Right forelimb (tissue), 1 donor: ENCODE results near the gene MYO15A.
"Not testable (repeated sequence)": the region's sequence is repeated elsewhere in the genome, so short reads cannot be mapped to it uniquely, and the experiment has no call there.

Experiments used
- DNase-seq: peaks from one replicate; pipeline ENCODE4 v3.0.0-alpha.2; 2018

The MYO15A gene

DNA sequence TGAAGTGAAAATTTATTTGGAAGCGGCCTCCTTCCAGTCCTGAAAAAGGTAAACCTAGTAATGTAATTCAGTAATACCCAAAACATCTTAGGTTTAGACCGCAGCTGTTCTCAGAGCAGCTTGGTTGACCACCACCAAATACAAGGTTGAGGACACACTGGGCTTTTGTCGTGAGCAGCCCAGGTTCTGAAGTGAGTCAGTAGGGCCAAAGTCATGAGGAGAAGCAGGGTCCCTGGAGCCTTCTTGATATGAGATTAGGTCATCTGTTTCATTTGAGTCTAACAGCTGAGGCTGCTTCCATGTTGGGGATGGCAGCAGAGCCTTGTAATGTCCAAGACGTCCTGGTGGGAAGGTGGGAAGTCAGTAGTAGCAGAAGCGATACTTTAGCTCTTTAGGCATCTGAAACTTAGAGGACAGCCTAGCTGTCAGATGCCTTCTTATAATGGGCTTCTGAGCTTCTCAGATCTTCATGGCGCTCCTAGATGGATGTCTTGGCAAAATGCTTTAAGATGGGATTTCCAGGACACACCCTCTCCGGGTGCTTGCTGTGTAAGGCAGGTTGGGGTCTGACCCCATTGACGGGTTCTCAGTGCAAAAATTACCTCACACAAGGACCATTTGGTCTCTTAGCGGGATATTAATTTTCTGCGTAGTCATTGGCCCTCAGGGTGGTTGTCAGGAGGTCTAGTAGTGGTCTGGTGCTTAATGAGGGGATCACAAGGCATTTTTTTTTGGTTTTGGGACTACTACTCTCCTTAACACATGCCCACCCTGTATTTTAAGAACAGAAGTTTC, 77.5 kb downstream of the MYO15A start:
- DNase-seq, result no peak

GRCh38 chr17:18186627-18186982, 78.0 kb downstream of the MYO15A start:
- DNase-seq, result no peak

GRCh38 chr17:18187226-18187625, 78.7 kb downstream of the MYO15A start:
- no peak for DNase-seq

GRCh38 chr17:18187821-18188761, 79.5 kb downstream of the MYO15A start:
- no peak for DNase-seq

GRCh38 chr17:18190628-18191235, 82.2 kb downstream of the MYO15A start:
- DNase-seq, result no peak

- no peak for DNase-seq
Measured at GRCh38 chr17:18191236-18191667, 82.7 kb downstream of the MYO15A start.

DNA sequence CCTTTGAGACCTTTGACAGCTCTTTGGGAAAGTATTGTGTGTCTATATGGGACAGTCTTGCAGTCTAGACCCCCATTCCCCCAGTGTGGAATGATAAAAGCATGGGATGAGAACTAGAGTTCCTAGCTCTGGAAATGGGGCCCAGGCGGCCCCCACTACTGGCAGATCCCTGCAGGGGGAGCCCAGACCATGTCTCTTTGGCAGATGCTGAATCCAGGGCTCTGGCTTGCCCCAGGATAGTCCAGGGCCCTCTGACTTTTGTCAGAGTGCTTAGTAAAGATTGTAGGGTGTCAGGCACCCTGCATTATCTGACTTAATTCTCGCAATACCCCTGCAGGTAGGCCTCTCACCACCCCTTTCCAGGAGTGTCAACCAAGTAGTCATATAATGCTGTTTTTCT, 83.4 kb downstream of the MYO15A start:
- DNase-seq, result no peak

GRCh38 chr17:18194394-18194793, 85.8 kb downstream of the MYO15A start:
- no peak for DNase-seq

DNA sequence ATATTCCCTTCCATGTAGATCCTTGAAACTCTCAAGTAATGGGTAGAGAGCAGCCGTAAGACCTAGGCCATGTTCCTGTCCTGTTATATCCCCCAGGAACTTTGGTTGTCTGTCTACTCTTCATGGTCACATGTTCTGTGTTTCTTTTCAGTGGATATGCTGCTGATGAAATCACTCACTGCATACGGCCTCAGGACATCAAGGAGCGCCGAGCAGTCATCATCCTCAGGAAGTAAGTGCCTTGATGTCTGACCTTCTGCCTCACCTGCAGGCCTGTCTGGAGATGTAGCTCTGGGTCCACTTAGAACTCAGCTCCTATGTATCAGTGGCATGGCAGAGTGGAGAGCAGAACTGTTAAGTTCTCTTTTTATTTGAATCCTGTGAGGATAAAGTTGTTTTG, 86.2 kb downstream of the MYO15A start:
- DNase-seq, result no peak

DNA sequence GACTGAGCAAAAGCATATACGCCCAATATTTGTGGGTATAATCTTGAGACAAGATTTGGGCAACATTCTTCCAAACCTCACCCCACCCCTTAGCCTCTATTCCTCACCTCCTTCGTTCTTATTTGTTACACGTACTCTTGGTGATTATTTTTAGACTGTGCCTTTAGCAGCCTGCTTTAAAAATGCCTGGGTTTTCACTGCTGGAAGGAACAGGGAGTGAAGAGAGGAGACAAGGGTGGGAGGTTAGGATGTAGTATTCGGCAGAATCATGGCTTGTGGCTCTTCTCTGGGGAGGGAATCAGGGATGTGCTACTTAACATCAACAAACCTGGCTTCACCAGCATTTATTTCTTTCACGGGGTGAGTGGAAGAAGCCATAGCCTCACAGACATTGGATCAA, 86.7 kb downstream of the MYO15A start:
- DNase-seq, result no peak

- no peak for DNase-seq
Measured at GRCh38 chr17:18197535-18198194, 89.1 kb downstream of the MYO15A start.

GRCh38 chr17:18198530-18198929, 90.0 kb downstream of the MYO15A start:
- DNase-seq, result no peak

- DNase-seq, result no peak
Measured at GRCh38 chr17:18201108-18201507, 92.6 kb downstream of the MYO15A start.

DNA sequence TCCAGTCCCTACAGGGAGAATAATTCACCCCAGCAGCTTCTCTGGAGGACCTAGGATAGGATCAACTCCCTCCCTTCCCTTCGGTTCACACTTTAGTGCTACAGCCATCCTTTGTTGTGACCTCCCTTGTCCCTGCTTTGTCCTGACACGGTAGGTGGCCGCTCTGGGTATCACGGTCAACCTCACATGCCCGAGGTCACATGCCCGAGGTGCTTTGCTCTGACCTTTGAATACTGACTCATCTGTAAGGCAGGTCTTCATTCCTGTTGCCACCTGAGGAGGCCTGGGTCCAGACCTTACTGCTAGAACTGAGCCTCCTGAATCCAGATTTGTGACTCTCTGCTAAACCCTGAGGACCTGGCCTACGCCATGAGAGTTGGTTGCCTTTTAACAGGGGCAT, 94.8 kb downstream of the MYO15A start:
- DNase-seq, result no peak

- DNase-seq, result no peak
Measured at GRCh38 chr17:18205861-18206260, 97.3 kb downstream of the MYO15A start.

- DNase-seq, result no peak
Measured at GRCh38 chr17:18206962-18207361, 98.4 kb downstream of the MYO15A start.

DNA sequence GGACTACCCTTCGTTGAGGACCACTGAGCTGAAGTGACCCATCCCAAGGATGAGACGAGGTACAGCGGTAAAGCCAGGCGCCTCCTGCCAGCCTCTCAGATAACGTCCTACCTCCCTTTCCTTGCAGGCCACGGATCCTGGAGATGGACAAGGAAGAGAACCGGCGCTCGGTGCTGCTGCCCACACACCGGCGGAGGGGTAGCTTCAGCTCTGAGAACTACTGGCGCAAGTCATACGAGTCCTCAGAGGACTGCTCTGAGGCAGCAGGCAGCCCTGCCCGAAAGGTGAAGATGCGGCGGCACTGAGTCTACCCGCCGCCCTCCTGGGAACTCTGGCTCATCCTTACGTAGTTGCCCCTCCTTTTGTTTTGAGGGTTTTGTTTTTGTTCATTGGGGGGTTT, 99.5 kb downstream of the MYO15A start:
- DNase-seq, result no peak

DNA sequence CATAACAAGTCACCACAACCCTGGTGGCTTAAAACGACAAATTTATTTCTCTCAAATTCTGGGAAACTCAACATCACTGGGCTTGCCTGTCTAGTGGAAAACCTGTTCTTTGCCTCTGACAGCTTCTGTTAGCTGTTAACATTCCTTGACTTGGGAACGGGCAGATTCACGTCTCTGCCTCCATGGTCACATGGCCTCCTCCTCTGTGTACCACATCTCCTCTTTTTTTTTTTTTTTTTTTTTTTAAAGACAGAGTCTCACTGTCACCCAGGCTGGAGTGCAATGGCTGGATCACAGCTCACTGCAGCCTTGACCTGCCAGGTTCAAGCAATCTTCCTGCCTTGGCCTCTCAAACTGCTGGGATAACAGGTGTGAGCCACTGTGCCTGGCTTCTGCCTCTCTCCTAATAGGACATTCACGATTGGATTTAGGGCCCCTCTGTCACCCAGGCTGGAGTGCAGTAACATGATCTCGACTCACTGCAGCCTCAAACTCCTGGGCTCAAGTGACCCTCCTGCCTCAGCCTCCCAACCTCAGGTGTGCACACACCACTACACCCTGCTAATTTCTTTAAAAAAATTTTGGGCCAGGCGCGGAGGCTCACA, 105.2 kb downstream of the MYO15A start:
- no peak for DNase-seq

- DNase-seq, result not testable (repeated sequence)
Measured at GRCh38 chr17:18216906-18217305, 108.3 kb downstream of the MYO15A start.

- DNase-seq, result peak; percentile 79
Measured at GRCh38 chr17:18217412-18218015, 109.0 kb downstream of the MYO15A start.

DNA sequence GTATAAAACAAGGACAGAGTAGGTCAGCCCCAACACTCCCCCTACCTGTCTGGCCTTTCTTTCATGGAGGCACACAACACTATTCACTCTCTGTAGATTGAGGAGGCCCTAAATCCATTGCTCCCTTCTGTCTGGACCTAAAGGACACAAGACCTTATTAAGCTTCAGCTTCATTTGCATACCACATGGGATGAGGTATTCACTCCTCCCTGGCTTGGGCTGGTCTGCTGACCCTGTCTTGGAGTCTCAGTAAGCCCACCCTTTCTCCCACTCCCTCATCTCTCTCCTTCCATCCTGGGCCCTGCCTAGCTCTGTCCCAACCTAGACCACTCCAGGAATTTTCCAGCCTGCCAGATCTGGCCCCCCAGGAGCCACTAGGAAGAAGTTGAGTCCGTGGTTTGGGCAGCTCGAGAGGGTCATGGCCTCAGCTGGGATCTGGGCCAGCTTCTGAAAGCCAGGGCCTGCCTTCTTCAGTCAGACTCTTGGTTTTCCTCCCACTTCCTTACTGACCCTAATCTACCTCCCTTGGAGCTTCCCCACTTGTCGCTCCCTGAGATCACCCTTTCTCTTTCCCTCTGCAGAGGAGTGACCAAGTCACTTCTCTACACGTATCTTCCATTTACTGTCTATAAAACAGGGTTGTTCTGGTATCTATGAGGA, 110.3 kb downstream of the MYO15A start:
- no peak for DNase-seq

DNA sequence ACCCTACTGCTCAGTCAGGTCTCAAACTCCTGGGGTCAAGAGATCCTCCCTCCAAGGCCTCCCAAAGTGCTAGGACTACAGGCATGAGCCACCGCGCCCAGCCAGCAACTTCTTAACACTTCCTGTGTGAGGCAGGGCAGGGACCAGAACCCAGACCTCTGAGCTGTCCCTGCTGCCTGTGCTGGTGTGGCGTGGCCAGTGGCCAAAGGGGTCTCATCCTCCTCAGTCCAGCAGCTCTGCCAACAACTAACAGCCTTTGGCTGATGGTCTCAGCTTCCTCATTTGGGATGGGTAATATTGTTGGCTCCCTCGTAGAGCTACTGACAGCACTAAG, 115.5 kb downstream of the MYO15A start:
- no peak for DNase-seq
